ENCODE results near the gene SHANK2.

DNA sequence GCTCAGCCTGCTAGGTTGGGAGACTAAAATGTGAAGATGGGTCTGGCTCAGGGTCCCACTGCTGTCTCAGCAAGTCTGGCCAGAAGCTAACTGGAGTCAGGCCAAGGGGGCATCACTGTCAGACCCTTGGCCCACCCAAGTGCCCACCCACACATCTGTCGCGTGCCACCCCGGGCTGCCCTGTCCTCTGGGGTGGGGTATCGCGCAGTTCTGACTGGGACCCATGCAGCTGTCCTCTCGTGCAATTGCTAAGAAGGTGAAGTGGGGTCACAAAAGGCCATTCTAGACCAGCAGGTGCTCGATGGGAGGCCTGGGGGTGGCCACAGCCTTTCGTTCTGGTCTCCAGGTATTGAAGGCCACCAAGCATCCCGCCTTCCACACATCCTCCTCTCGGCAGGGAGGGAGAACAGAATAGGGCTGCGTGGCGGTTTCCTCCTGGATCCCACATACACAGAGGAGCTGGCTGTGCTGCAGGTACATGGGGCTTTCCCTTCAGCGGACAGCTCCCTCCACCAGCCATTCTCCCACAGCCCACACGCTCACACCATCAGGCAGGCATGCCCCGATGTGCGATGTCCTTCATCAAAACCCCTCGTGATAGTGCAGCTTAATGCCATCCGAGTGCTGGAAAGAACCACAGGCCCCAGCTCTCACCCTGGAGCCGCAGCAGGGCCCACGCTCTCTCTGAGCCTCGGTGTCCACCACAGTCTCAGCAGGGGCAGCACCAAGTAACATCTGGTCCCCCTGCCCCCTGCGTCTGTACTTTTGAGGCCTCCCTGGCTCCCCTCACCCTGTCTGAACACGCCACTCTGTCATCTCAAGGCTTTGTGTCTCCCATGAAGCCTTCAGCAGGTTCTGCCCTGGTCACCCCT, 37.6 kb downstream of the SHANK2 start:
- no peak for TF ChIP-seq CTCF (conservative IDR thresholded peaks at IDR 0.05 in 1 of 2, IDR thresholded peaks at IDR 0.05 in 1 of 2; ENCODE audit: extremely low read depth in 1 of 2, insufficient read depth in 1 of 2, low read depth in 1 of 2, low read length in 2 of 2)
- TF ChIP-seq EZH2 (IDR thresholded peaks at IDR 0.05; ENCODE audit: borderline replicate concordance, low read length): no peak

Measured in mammary epithelial cell (primary cell).